Right lobe of liver (tissue), 6 donors: Measurements from ENCODE around the gene WDR62. TPM values are rescaled to one million over a fixed set of nuclear protein-coding genes. Genes with fewer than 3 reads are reported as not detected.
A peak's percentile ranks its signal among the peaks of the same experiment; 100 is the strongest.

Source experiments
- ATAC-seq, 4 donors: fragments of 200-7000 bp; cut with Tn5 transposase; one replicate each; pipeline ENCODE4 v1.9.1; 2020; ENCODE audit warnings: mild to moderate bottlenecking in 4 of 4, moderate library complexity in 4 of 4
- DNase-seq, 3 donors: peaks; one replicate each; pipeline ENCODE4 v3.0.0-alpha.2; 2020
- H3K27ac ChIP-seq, 3 donors: fragments of 200-600 bp; one replicate each; pipeline ENCODE4 v1.8.0; 2022
- H3K27me3 ChIP-seq, 2 donors: fragments of 200-600 bp; one replicate each; pipeline ENCODE4 v1.8.0; 2022
- H3K36me3 ChIP-seq, 4 donors: fragments of 200-600 bp; sonication (generic) in 1 of 4; one replicate each; pipeline versions ENCODE4 v1.5.1 to v1.8.0; 2017 to 2022; ENCODE audit warnings: control low read depth in 1 of 4
- H3K4me1 ChIP-seq, 4 donors: fragments of 200-600 bp; sonication (generic) in 1 of 4; one replicate each; pipeline versions ENCODE4 v1.5.1 to v1.8.0; 2017 to 2022; ENCODE audit warnings: control low read depth in 1 of 4
- H3K4me3 ChIP-seq, 3 donors: fragments of 200-600 bp; one replicate each; pipeline ENCODE4 v1.8.0; 2022
- H3K9me3 ChIP-seq, 4 donors: fragments of 200-600 bp; sonication (generic) in 1 of 4; one replicate each; pipeline versions ENCODE4 v1.5.1 to v1.8.0; 2017 to 2022; ENCODE audit warnings: control low read depth in 1 of 4
- POLR2A ChIP-seq: fragments of 450-650 bp; IDR thresholded peaks from one replicate; pipeline ENCODE4 v1.6.1; 2017; ENCODE audit warnings: antibody characterized with exemption, mild to moderate bottlenecking
- WGBS: methylation state at CpG from one replicate; pipeline ENCODE4 v1.1.6; 2018; ENCODE audit warnings: low coverage, low lambda C conversion rate; ENCODE audit not compliant: insufficient coverage; ENCODE audit errors: missing lambda C conversion rate; 5-methylcytosine and 5-hydroxymethylcytosine counted together
- intact Hi-C, 2 donors: fragments of 100-400 bp; cut with DNase I; formaldehyde crosslinking; loops; one replicate each; pipeline versions ENCODE4 v1.11.2 to v1.14.1; 2022
- total RNA-seq, 6 experiments: library from RNA; depleted of rRNA in 2 of 6; stranded (reverse); fragments of >200 nt in 2 of 6; fragmentation: NEBNext Ultra II Directional in 3 of 6; extraction: Animal tissue kit (Norgen Biotek cat#: 25700) in 3 of 6; gene quantifications; one replicate each; pipeline versions ENCODE4 v1.1.0 to v1.2.4, GENCODE V29; 2016 to 2023
- TF ChIP-seq, protein P1 (sequence below), 4 donors: fragments of 200-600 bp in 3 of 4; fragments of 450-650 bp in 1 of 4; IDR thresholded peaks; one replicate each; pipeline versions ENCODE4 v1.5.1 to v1.8.0; 2016 to 2022; ENCODE audit warnings: antibody characterized with exemption in 4 of 4, mild to moderate bottlenecking in 2 of 4
- donor health status: DM: no; HTN: yes; CAD: no.
- donor health status: DM: no; HTN: no; CAD: no.
- donor health status: DM: no; HTN: no; CAD: no.
- donor health status: DM: no; HTN: yes; CAD: no.
- donor health status: DM: no; HTN: yes; CAD: no.

WDR62 gene
- total RNA-seq, 6 experiments from 2014 or later, result 0.20 to 1.6 (median 0.58) TPM

GRCh38 chr19:36019061-36019670 lies 35.5 kb upstream of the WDR62 start:
- WGBS, result 96% methylated on average over 5 of the region's 22 CpGs
- H3K27me3 ChIP-seq, result no peaks in the 10 kb centered on the region
- H3K27ac ChIP-seq, result no peak overlapping the region
- H3K4me3 ChIP-seq, result no peak overlapping the region
- H3K36me3 ChIP-seq, result no peaks in the 10 kb centered on the region
- ATAC-seq (no peak), DNase-seq (no peak)
- TF ChIP-seq, protein P1, sequence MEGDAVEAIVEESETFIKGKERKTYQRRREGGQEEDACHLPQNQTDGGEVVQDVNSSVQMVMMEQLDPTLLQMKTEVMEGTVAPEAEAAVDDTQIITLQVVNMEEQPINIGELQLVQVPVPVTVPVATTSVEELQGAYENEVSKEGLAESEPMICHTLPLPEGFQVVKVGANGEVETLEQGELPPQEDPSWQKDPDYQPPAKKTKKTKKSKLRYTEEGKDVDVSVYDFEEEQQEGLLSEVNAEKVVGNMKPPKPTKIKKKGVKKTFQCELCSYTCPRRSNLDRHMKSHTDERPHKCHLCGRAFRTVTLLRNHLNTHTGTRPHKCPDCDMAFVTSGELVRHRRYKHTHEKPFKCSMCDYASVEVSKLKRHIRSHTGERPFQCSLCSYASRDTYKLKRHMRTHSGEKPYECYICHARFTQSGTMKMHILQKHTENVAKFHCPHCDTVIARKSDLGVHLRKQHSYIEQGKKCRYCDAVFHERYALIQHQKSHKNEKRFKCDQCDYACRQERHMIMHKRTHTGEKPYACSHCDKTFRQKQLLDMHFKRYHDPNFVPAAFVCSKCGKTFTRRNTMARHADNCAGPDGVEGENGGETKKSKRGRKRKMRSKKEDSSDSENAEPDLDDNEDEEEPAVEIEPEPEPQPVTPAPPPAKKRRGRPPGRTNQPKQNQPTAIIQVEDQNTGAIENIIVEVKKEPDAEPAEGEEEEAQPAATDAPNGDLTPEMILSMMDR (IDR thresholded peaks at IDR 0.05), result no peak
- TF ChIP-seq POLR2A, result no peak
- peaks cover 0 to 4% (median 0%) of the 10 kb centered on the region in 4 donors for H3K4me1 ChIP-seq
- no peaks in the 10 kb centered on the region for H3K9me3 ChIP-seq
- intact Hi-C loops, result no loop called here

DNA sequence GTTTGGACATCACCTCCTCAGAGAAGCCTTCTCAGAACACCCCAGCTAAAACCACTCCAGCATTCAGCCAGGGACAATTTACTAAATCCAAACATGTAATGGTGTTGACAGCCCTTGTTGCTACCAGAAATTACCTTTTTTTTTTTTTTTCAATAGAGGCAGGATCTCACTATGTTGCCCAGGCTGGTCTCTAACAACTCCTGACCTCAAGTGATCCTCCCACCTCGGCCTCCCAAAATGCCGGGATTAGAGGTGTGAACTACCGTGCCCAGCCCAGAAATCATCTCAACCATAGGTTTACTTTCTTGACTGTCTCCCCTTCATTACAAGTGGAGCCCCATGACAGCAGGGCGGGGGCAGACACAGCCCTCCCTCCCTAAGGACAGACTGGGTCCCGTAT lies 31.3 kb upstream of the WDR62 start:
- Histone ChIP-seq H3K27me3 (no peaks in the 10 kb centered on the region), H3K36me3 (no peaks in the 10 kb centered on the region), H3K9me3 (no peaks in the 10 kb centered on the region), H3K4me3 (no peak overlapping the region), H3K4me1 (no peaks in the 10 kb centered on the region), H3K27ac (no peak overlapping the region)
- ATAC-seq, result no peak
- WGBS, result 94% methylated on average over 5 of the region's 5 CpGs
- intact Hi-C loops, result no loop called here
- TF ChIP-seq POLR2A, result no peak
- TF ChIP-seq, protein P1 (IDR thresholded peaks at IDR 0.05), result no peak
- DNase-seq, result no peak

- TF ChIP-seq POLR2A, result no peak
- WGBS, result 29% methylated on average over 1 of the region's 1 CpG
Observed at GRCh38 chr19:36025541-36025940, 29.2 kb upstream of the WDR62 start.

GRCh38 chr19:36026091-36026876 lies 28.4 kb upstream of the WDR62 start:
- 87% methylated on average over 21 of the region's 49 CpGs for WGBS

More at GRCh38 chr19:36025541-36025940, 29.2 kb upstream of the WDR62 start:
- Histone ChIP-seq H3K36me3 (no peaks in the 10 kb centered on the region), H3K27me3 (no peaks in the 10 kb centered on the region), H3K27ac (no peak overlapping the region), H3K4me3 (no peak overlapping the region), H3K4me1 (no peaks in the 10 kb centered on the region), H3K9me3 (no peaks in the 10 kb centered on the region)
- intact Hi-C loops, result no loop called here
- DNase-seq, result no peak
- no peak for ATAC-seq

More at GRCh38 chr19:36026091-36026876, 28.4 kb upstream of the WDR62 start:
- no peaks in the 10 kb centered on the region for H3K9me3 ChIP-seq
- intact Hi-C loops, result no loop called here
- TF ChIP-seq POLR2A, result no peak
- TF ChIP-seq, protein P1 (IDR thresholded peaks at IDR 0.05), result no peak
- H3K27ac ChIP-seq, result no peak overlapping the region
- H3K36me3 ChIP-seq, result no peaks in the 10 kb centered on the region
- ATAC-seq, result peak in 1 of 4 donors; percentile 15
- no peaks in the 10 kb centered on the region for H3K4me1 ChIP-seq
- DNase-seq, result no peak
- no peaks in the 10 kb centered on the region for H3K27me3 ChIP-seq
- H3K4me3 ChIP-seq, result no peak overlapping the region
